Activated B cell treated with CpG ODN at 0.5 μM for 24 hours (primary cell): ENCODE results near the gene ELF4. TPM values are rescaled to one million over a fixed set of nuclear protein-coding genes. Genes with fewer than 3 reads are reported as not detected.

Experiments
- ATAC-seq: fragments of 200-7000 bp; cut with Tn5 transposase; one replicate; pipeline ENCODE4 v1.10.0; 2021; ENCODE audit warnings: low read depth, mild to moderate bottlenecking, moderate library complexity
- CTCF ChIA-PET: fragments of 350-600 bp; sonication (Branson Sonifier 250); formaldehyde crosslinking; loops from one replicate; lab custom pipeline; 2021; ENCODE audit warnings: antibody characterized with exemption; lab: Charles Lee
- POLR2A ChIA-PET: fragments of 350-600 bp; sonication (Branson Sonifier 250); formaldehyde crosslinking; loops from one replicate; lab custom pipeline; 2021; ENCODE audit warnings: antibody characterized with exemption; lab: Charles Lee
- DNase-seq: peaks from one replicate; pipeline ENCODE4 v3.0.0; 2022
- H3K27ac Mint-ChIP-seq: one replicate; pipeline ENCODE4 v1.8.0; 2020; ENCODE audit warnings: mixed read lengths
- H3K27me3 Mint-ChIP-seq: one replicate; pipeline ENCODE4 v1.8.0; 2021; ENCODE audit warnings: mixed read lengths
- H3K36me3 Mint-ChIP-seq: one replicate; pipeline ENCODE4 v1.8.0; 2021; ENCODE audit warnings: low read depth, mixed read lengths
- H3K4me1 Mint-ChIP-seq: one replicate; pipeline ENCODE4 v1.8.0; 2021; ENCODE audit warnings: mixed read lengths
- H3K4me3 Mint-ChIP-seq: one replicate; pipeline ENCODE4 v1.8.0; 2020; ENCODE audit warnings: mild to moderate bottlenecking, mixed read lengths
- H3K9me3 Mint-ChIP-seq: one replicate; pipeline ENCODE4 v1.8.0; 2020; ENCODE audit warnings: mixed read lengths
- CTCF ChIP-seq: fragments of 200-600 bp; IDR thresholded peaks from one replicate; pipeline ENCODE4 v1.8.0; 2022; ENCODE audit warnings: antibody characterized with exemption, mild to moderate bottlenecking
- intact Hi-C: fragments of 100-400 bp; cut with micrococcal nuclease; formaldehyde crosslinking; loops from one replicate; pipeline ENCODE4 v1.15.1; 2024
- total RNA-seq: library from RNA; stranded (reverse); gene quantifications from 2 replicates; pipeline ENCODE4 v1.2.3, GENCODE V29; 2022

Gene ELF4
- total RNA-seq, 1 donor from 2014 or later, result 33.0 TPM

GRCh38 chrX:130072345-130072740 lies 38.0 kb downstream of the ELF4 start:
- Mint-ChIP-seq H3K9me3 (no peaks in the 10 kb centered on the region), H3K27me3 (no peaks in the 10 kb centered on the region), H3K36me3 (peaks cover 49% of the 10 kb centered on the region), H3K4me1 (no peaks in the 10 kb centered on the region), H3K27ac (no peak overlapping the region), H3K4me3 (no peak overlapping the region)
- no peak for DNase-seq
- intact Hi-C loops, result no loop called here
- TF ChIP-seq CTCF, result no peak
- no peak for ATAC-seq
- ChIA-PET POLR2A (no interaction called here), CTCF (no interaction called here)

GRCh38 chrX:130071611-130072344 lies 38.5 kb downstream of the ELF4 start:
- no peak overlapping the region for H3K27ac Mint-ChIP-seq
- CTCF ChIA-PET, result interaction anchor here (1.3 kb wide), 1 partner anchor 11 kb away, joined by 4 read pairs; no protein-coding TSS in a partner anchor
- TF ChIP-seq CTCF, result no peak
- no peaks in the 10 kb centered on the region for H3K27me3 Mint-ChIP-seq
- no peaks in the 10 kb centered on the region for H3K9me3 Mint-ChIP-seq
- no peak for ATAC-seq
- no peaks in the 10 kb centered on the region for H3K4me1 Mint-ChIP-seq
- intact Hi-C loops, result no loop called here
- H3K36me3 Mint-ChIP-seq, result peaks cover 51% of the 10 kb centered on the region
- POLR2A ChIA-PET, result no interaction called here
- no peak overlapping the region for H3K4me3 Mint-ChIP-seq
- DNase-seq, result no peak

- ChIA-PET CTCF (interaction anchor here (1.0 kb wide), 1 partner anchor 141 kb away, joined by 4 read pairs; no protein-coding TSS in a partner anchor), POLR2A (no interaction called here)
- DNase-seq (no peak), ATAC-seq (no peak)
- no peaks in the 10 kb centered on the region for H3K9me3 Mint-ChIP-seq
- no peaks in the 10 kb centered on the region for H3K4me1 Mint-ChIP-seq
- no peak overlapping the region for H3K27ac Mint-ChIP-seq
- peaks cover 52% of the 10 kb centered on the region for H3K36me3 Mint-ChIP-seq
- H3K27me3 Mint-ChIP-seq, result no peaks in the 10 kb centered on the region
- intact Hi-C loops, result no loop called here
- no peak for TF ChIP-seq CTCF
- no peak overlapping the region for H3K4me3 Mint-ChIP-seq
Measured at GRCh38 chrX:130066975-130067615, 43.2 kb downstream of the ELF4 start.

- TF ChIP-seq CTCF, result no peak
- ChIA-PET CTCF (interaction anchor here (0.6 to 2.4 kb wide), 17 partner anchors 11 to 456 kb away, joined by 3 to 26 read pairs (median 3); partner anchors contain the start of gene XPNPEP2), POLR2A (interaction anchor here (1.0 to 1.4 kb wide), 5 partner anchors 105 to 459 kb away, joined by 3 to 7 read pairs (median 4); partner anchors contain the start of genes AIFM1 and UTP14A)
- Mint-ChIP-seq H3K4me1 (peaks cover 3% of the 10 kb centered on the region), H3K36me3 (peaks cover 15% of the 10 kb centered on the region), H3K4me3 (peak overlapping the region; percentile 85), H3K27me3 (no peaks in the 10 kb centered on the region), H3K27ac (peak overlapping the region; percentile 87), H3K9me3 (no peaks in the 10 kb centered on the region)
- ATAC-seq (peak; percentile 89), DNase-seq (peak; percentile 85)
- intact Hi-C loops, result loop anchor here (1.0 to 2.0 kb wide), 6 partner anchors 32 to 459 kb away; no protein-coding TSS in a partner anchor
Measured at GRCh38 chrX:130060122-130061069, 49.9 kb downstream of the ELF4 start.
